ENCODE data around the gene PRSS57. TPM values are rescaled to one million over a fixed set of nuclear protein-coding genes. Genes with fewer than 3 reads are reported as not detected.

PRSS57 gene
- total and polyA plus RNA-seq, 2 donors from 2014 or later, result not detected

DNA sequence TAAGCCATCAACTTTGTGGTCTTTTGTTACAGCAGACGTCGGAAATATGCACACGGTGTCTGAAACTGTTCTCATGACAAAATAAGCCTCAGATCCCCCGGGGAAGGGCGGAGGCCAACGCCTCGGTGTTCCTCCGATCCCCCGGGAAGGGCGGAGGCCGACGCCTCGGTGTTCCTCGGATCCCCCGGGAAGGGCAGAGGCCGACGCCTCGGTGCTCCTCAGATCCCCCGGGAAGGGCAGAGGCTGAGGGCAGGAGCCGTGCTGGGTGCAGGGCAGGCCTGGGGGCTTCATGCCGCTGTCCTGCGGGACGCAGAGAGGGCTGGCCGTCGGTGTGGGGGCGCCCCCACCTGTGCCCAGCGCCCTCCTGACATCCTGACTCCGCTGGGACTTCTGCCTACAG lies 50.9 kb downstream of the PRSS57 start:
- intact Hi-C loops (cut with DNase I), result no loop called here
- Histone ChIP-seq H3K9ac (ENCODE audit: low read length in 3 of 3) (no peak overlapping the region), H3K9me3 (ENCODE audit: control insufficient read depth in 2 of 3, insufficient read depth in 1 of 3, low read length in 3 of 3) (no peaks in the 10 kb centered on the region), H3K4me1 (ENCODE audit: control insufficient read depth in 2 of 3, insufficient read depth in 2 of 3, low read depth in 1 of 3, low read length in 3 of 3) (peaks cover 0 to under 1% (median 0%) of the 10 kb centered on the region in 3 donors), H3K27ac (ENCODE audit: low read depth in 2 of 2, low read length in 2 of 2) (no peak overlapping the region), H3K27me3 (ENCODE audit: control insufficient read depth, insufficient read depth, low read length) (no peaks in the 10 kb centered on the region), H3K36me3 (ENCODE audit: control insufficient read depth in 2 of 3, insufficient read depth in 3 of 3, low read length in 3 of 3) (no peaks in the 10 kb centered on the region), H3K4me3 (ENCODE audit: low read length in 3 of 3) (no peak overlapping the region)
- TF ChIP-seq, protein P1, sequence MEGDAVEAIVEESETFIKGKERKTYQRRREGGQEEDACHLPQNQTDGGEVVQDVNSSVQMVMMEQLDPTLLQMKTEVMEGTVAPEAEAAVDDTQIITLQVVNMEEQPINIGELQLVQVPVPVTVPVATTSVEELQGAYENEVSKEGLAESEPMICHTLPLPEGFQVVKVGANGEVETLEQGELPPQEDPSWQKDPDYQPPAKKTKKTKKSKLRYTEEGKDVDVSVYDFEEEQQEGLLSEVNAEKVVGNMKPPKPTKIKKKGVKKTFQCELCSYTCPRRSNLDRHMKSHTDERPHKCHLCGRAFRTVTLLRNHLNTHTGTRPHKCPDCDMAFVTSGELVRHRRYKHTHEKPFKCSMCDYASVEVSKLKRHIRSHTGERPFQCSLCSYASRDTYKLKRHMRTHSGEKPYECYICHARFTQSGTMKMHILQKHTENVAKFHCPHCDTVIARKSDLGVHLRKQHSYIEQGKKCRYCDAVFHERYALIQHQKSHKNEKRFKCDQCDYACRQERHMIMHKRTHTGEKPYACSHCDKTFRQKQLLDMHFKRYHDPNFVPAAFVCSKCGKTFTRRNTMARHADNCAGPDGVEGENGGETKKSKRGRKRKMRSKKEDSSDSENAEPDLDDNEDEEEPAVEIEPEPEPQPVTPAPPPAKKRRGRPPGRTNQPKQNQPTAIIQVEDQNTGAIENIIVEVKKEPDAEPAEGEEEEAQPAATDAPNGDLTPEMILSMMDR (IDR thresholded peaks at IDR 0.05; ENCODE audit: borderline replicate concordance, extremely low read depth, insufficient read depth), result no peak
- no peak for FAIRE-seq
- DNase-seq, result no peak

DNA sequence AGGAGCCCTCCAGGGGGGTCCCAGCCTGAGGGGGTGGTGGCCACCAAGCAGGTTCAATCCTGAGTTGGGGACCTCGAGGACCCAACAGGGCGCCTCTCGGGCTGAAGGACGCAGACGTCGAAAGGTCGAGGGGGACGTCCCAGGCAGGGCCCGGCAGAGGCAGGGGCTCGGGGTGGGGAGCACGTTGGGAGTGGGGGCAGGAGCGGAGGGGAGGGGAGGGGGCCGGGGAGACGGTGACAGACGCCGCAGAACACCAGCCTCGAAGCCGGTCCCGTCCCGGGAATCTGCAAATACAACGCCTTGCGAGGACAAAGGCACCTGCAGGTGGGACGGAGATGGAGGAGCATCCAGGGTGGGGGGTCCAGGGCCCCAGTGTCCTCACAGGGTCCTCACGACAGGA lies 51.5 kb downstream of the PRSS57 start:
- TF ChIP-seq, protein P1 (IDR thresholded peaks at IDR 0.05; ENCODE audit: borderline replicate concordance, extremely low read depth, insufficient read depth), result no peak
- H3K27ac ChIP-seq (ENCODE audit: low read depth in 2 of 2, low read length in 2 of 2), result no peak overlapping the region
- intact Hi-C loops (cut with DNase I), result no loop called here
- FAIRE-seq, result no peak
- H3K27me3 ChIP-seq (ENCODE audit: control insufficient read depth, insufficient read depth, low read length), result no peaks in the 10 kb centered on the region
- no peaks in the 10 kb centered on the region for H3K9me3 ChIP-seq (ENCODE audit: control insufficient read depth in 2 of 3, insufficient read depth in 1 of 3, low read length in 3 of 3)
- H3K9ac ChIP-seq (ENCODE audit: low read length in 3 of 3), result no peak overlapping the region
- H3K36me3 ChIP-seq (ENCODE audit: control insufficient read depth in 2 of 3, insufficient read depth in 3 of 3, low read length in 3 of 3), result no peaks in the 10 kb centered on the region
- peaks cover 0 to 6% (median 4%) of the 10 kb centered on the region in 3 donors for H3K4me1 ChIP-seq (ENCODE audit: control insufficient read depth in 2 of 3, insufficient read depth in 2 of 3, low read depth in 1 of 3, low read length in 3 of 3)
- no peak overlapping the region for H3K4me3 ChIP-seq (ENCODE audit: low read length in 3 of 3)
- no peak for DNase-seq

DNA sequence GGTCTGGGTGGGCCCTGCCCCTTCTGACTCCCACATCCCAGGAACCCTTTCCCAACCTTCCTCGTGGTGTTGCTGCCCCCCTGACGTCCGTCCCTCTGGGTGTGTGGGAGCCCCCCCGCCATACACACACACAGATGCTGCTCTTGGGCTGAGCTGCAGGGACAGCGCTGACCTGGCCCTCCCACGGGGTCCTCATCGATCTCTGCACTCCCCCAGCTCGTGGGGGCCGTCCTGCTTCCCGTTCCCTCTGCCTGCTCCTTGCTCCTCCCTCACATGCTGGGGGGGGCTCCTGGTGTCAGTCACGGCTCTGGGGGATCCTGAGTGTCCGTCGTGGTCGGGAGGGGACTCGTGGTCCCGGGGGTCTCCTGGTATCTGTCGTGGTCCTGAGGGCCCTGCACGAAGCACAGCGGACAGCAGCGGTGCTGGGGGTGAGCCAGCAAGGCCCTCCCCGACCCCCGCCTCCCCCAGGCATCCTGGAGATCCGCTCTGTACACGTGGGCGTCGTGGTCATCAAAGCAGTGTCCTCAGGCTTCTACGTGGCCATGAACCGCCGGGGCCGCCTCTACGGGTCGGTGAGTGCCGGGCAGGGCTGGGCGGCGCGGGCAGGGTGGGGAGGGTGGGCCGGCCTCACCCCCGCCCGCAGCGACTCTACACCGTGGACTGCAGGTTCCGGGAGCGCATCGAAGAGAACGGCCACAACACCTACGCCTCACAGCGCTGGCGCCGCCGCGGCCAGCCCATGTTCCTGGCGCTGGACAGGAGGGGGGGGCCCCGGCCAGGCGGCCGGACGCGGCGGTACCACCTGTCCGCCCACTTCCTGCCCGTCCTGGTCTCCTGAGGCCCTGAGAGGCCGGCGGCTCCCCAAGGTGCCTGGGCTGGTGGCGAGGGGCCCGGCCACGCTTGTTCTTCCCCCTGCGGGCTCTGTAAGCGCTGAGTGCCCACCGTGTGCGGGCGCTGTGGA lies 52.2 kb downstream of the PRSS57 start:
- H3K4me1 ChIP-seq (ENCODE audit: control insufficient read depth in 2 of 3, insufficient read depth in 2 of 3, low read depth in 1 of 3, low read length in 3 of 3), result peaks cover 0 to 8% (median 4%) of the 10 kb centered on the region in 3 donors
- H3K27me3 ChIP-seq (ENCODE audit: control insufficient read depth, insufficient read depth, low read length), result no peaks in the 10 kb centered on the region
- intact Hi-C loops (cut with DNase I), result no loop called here
- H3K4me3 ChIP-seq (ENCODE audit: low read length in 3 of 3), result no peak overlapping the region
- TF ChIP-seq, protein P1 (IDR thresholded peaks at IDR 0.05; ENCODE audit: borderline replicate concordance, extremely low read depth, insufficient read depth), result no peak
- FAIRE-seq, result no peak
- H3K27ac ChIP-seq (ENCODE audit: low read depth in 2 of 2, low read length in 2 of 2), result no peak overlapping the region
- no peak overlapping the region for H3K9ac ChIP-seq (ENCODE audit: low read length in 3 of 3)
- peak in 2 of 5 donors; percentile 38 to 67 for DNase-seq
- H3K9me3 ChIP-seq (ENCODE audit: control insufficient read depth in 2 of 3, insufficient read depth in 1 of 3, low read length in 3 of 3), result no peaks in the 10 kb centered on the region
- no peaks in the 10 kb centered on the region for H3K36me3 ChIP-seq (ENCODE audit: control insufficient read depth in 2 of 3, insufficient read depth in 3 of 3, low read length in 3 of 3)

Measured in kidney (tissue), 14 donors.